Karpas-422 (cell line): ENCODE measurements around the gene NDE1. TPM values are rescaled to one million over a fixed set of nuclear protein-coding genes. Genes with fewer than 3 reads are reported as not detected.
"Not testable (repeated sequence)": the region's sequence is repeated elsewhere in the genome, so short reads cannot be mapped to it uniquely, and the experiment has no call there.

ENCODE experiments used
- DNase-seq: peaks from one replicate; pipeline ENCODE4 v3.0.0-alpha.2; 2015
- H2AFZ ChIP-seq: fragments of 200-600 bp; sonication (generic); 2 replicates; pipeline ENCODE4 v1.6.1; 2014; ENCODE audit warnings: antibody characterized with exemption, low read length, mixed read lengths
- H3K27ac ChIP-seq: fragments of 200-600 bp; sonication (generic); 2 replicates; pipeline ENCODE4 v1.5.1; 2014; ENCODE audit warnings: mild to moderate bottlenecking, low read length, moderate library complexity
- H3K27me3 ChIP-seq: fragments of 200-600 bp; sonication (generic); 2 replicates; pipeline ENCODE4 v1.6.1; 2014; ENCODE audit warnings: low read length, mixed read lengths
- H3K36me3 ChIP-seq: fragments of 200-600 bp; sonication (generic); 2 replicates; pipeline ENCODE4 v1.6.1; 2014; ENCODE audit warnings: low read length, mixed read lengths; ENCODE audit not compliant: insufficient read depth
- H3K4me1 ChIP-seq: fragments of 200-600 bp; sonication (generic); 2 replicates; pipeline ENCODE4 v1.6.1; 2014; ENCODE audit warnings: mild to moderate bottlenecking, low read length, mixed read lengths
- H3K4me2 ChIP-seq: fragments of 200-600 bp; sonication (generic); 2 replicates; pipeline ENCODE4 v1.6.1; 2014; ENCODE audit warnings: low read length, low read depth, mild to moderate bottlenecking; ENCODE audit not compliant: poor library complexity, severe bottlenecking
- H3K4me3 ChIP-seq: fragments of 200-600 bp; sonication (generic); 2 replicates; pipeline ENCODE4 v1.5.1; 2014; ENCODE audit warnings: mild to moderate bottlenecking, antibody characterized with exemption, low read length, mixed read lengths
- H3K79me2 ChIP-seq: fragments of 200-600 bp; sonication (generic); 2 replicates; pipeline ENCODE4 v1.6.1; 2014; ENCODE audit warnings: mild to moderate bottlenecking, low read length, mixed read lengths
- H3K9ac ChIP-seq: fragments of 200-600 bp; sonication (generic); 2 replicates; pipeline ENCODE4 v1.6.0; 2014; ENCODE audit warnings: low read length
- H3K9me2 ChIP-seq: fragments of 200-600 bp; sonication (generic), shearing (Covaris generic); replicated peaks from 2 replicates; pipeline ENCODE4 v1.6.0; 2014; ENCODE audit warnings: mild to moderate bottlenecking, low read length, moderate library complexity; ENCODE audit not compliant: insufficient read depth
- H3K9me3 ChIP-seq: fragments of 300-700, 200-600 bp; sonication (generic); 2 replicates; pipeline ENCODE4 v1.6.1; 2014; ENCODE audit warnings: low read length, mixed read lengths
- H4K20me1 ChIP-seq: fragments of 200-600 bp; sonication (generic); 2 replicates; pipeline ENCODE4 v1.6.1; 2014; ENCODE audit warnings: mild to moderate bottlenecking, antibody characterized with exemption, low read length, low read depth; ENCODE audit not compliant: insufficient read depth
- total RNA-seq: library from RNA; depleted of rRNA; stranded (reverse); fragments of >200 nt; shearing (Covaris generic); gene quantifications from 2 replicates; pipeline ENCODE4 v1.2.3, GENCODE V29; 2014; ENCODE audit warnings: low replicate concordance

The NDE1 gene
- total RNA-seq, 1 experiment from 2014 or later = 39.4 TPM

DNA sequence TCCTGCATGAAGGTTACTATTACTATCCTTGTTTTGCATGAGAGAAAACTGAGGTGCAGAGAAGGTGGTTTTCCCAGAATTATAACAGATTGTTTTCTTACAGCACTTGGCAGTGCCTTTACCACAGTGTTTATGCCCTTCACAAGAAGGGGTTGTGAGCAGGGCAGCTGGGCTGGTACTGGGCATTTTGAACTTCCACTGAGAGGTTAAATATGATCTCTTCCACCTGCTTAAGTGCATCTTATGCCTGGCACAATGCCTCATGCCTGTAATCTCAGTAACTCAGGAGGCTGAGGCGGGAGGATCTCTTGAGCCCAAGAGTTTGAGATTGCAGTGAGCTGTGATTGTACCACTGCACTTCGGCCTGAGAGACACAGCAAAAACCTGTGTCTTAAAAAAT, 36.2 kb downstream of the NDE1 start:
- H2AFZ ChIP-seq = no peak overlapping the region
- no peaks in the 10 kb centered on the region for H3K9me3 ChIP-seq
- no peaks in the 10 kb centered on the region; the same call in 1 of the 2 replicates for H4K20me1 ChIP-seq
- no peaks in the 10 kb centered on the region for H3K9me2 ChIP-seq
- DNase-seq = no peak
- no peak overlapping the region for H3K27ac ChIP-seq
- H3K9ac ChIP-seq = no peak overlapping the region
- H3K36me3 ChIP-seq = peaks cover 23% of the 10 kb centered on the region; the same call in 1 of the 2 replicates
- H3K4me1 ChIP-seq = no peaks in the 10 kb centered on the region
- peaks cover 15% of the 10 kb centered on the region for H3K79me2 ChIP-seq
- no peak overlapping the region for H3K4me3 ChIP-seq
- no peaks in the 10 kb centered on the region for H3K27me3 ChIP-seq
- no peak overlapping the region for H3K4me2 ChIP-seq

DNA sequence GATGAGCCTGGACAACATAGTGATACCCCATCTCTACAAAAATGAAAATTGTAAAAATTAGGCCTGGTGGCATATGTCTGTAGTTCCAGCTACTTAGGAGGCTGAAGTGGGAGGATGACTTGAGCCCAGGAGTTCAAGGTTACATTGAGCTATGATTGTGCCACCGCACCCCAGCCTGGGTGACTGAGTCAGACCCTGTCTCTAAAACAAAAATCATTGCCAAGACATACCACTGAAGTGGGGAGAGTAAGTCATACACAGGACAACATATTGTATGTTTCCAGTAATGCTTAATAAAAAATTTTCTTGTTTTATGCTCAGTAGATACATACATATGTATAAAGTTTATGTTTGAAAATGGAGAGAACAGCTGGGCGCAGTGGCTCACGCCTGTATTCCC, 39.2 kb downstream of the NDE1 start:
- Histone ChIP-seq H3K79me2 (no peaks in the 10 kb centered on the region), H3K4me3 (no peak overlapping the region), H2AFZ (no peak overlapping the region)

DNA sequence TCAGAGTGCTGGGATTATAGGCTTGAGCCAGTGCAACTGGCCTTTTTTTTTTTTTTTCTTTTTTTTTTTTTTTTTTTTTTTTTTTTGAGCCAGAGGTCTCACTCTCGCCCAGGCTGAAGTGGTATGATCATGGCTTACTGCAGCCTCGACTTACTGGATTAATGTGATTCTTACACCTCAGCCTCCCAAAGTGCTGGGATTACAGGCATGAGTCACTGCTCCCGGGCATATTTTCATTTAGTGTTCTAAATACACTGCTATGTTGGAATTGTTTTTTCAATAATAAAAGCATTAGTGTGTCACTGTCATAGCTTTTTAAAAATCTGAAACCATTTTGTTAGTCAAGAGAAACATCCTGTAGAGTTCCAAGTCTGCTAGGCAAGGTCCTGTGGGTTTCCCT, 40.3 kb downstream of the NDE1 start:
- Histone ChIP-seq H3K4me1 (no peaks in the 10 kb centered on the region), H3K27ac (no peak overlapping the region), H3K9ac (no peak overlapping the region), H3K4me2 (no peak overlapping the region), H2AFZ (no peak overlapping the region), H3K9me2 (no peaks in the 10 kb centered on the region), H3K4me3 (no peak overlapping the region), H3K36me3 (peaks cover 23% of the 10 kb centered on the region; the same call in 1 of the 2 replicates), H4K20me1 (no peaks in the 10 kb centered on the region; the same call in 1 of the 2 replicates), H3K9me3 (no peaks in the 10 kb centered on the region), H3K27me3 (no peaks in the 10 kb centered on the region), H3K79me2 (no peaks in the 10 kb centered on the region)
- no peak for DNase-seq

More for the DNA sequence above, 39.2 kb downstream of the NDE1 start:
- no peak overlapping the region for H3K9ac ChIP-seq
- no peak for DNase-seq
- no peak overlapping the region for H3K4me2 ChIP-seq
- H3K4me1 ChIP-seq = no peaks in the 10 kb centered on the region
- no peaks in the 10 kb centered on the region; the same call in 1 of the 2 replicates for H4K20me1 ChIP-seq
- H3K9me3 ChIP-seq = no peaks in the 10 kb centered on the region
- peaks cover 23% of the 10 kb centered on the region; the same call in 1 of the 2 replicates for H3K36me3 ChIP-seq
- H3K9me2 ChIP-seq = no peaks in the 10 kb centered on the region
- no peaks in the 10 kb centered on the region for H3K27me3 ChIP-seq
- H3K27ac ChIP-seq = no peak overlapping the region

DNA sequence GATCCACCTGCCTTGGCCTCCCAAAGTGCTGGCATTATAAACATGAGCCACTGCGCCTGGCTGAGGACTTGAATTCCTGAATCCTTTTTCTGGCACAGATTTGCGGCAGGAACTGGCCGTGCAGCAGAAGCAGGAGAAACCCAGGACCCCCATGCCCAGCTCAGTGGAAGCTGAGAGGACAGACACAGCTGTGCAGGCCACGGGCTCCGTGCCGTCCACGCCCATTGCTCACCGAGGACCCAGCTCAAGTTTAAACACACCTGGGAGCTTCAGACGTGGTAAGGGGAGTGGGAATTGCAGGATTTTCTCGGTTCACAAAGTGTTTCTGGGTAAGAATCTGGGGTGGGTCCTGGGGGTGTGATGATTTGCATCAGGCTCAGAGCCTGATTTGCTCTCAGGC, 41.0 kb downstream of the NDE1 start:
- no peak overlapping the region for H3K4me2 ChIP-seq
- H3K79me2 ChIP-seq = no peaks in the 10 kb centered on the region
- no peak overlapping the region for H3K27ac ChIP-seq
- H3K9me2 ChIP-seq = no peaks in the 10 kb centered on the region
- no peaks in the 10 kb centered on the region for H3K9me3 ChIP-seq
- H3K4me1 ChIP-seq = no peaks in the 10 kb centered on the region
- H3K36me3 ChIP-seq = peaks cover 28% of the 10 kb centered on the region; the same call in 1 of the 2 replicates
- H3K9ac ChIP-seq = no peak overlapping the region
- no peak overlapping the region for H2AFZ ChIP-seq
- H3K4me3 ChIP-seq = no peak overlapping the region
- no peaks in the 10 kb centered on the region for H3K27me3 ChIP-seq
- H4K20me1 ChIP-seq = no peaks in the 10 kb centered on the region
- DNase-seq = no peak

DNA sequence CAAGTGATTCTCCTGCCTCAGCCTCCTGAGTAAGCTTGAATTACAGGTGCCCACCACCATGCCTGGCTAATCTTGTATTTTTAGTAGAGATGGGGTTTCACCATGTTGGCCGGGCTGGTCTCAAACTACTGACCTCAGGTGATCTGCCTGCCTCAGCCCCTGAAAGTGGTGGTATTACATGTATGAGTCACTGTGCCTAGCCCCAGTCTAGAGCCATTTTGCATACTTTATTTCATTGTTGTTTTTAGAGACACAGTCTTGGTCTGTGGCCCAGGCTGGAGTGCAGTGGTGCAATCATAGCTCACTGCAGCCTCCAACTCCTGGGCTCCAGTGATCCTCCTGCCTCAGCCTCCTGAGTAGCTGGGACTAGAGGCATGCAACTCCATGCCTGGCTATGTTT, 42.5 kb downstream of the NDE1 start:
- not testable (repeated sequence) for DNase-seq, H3K4me1 ChIP-seq, H3K79me2 ChIP-seq

DNA sequence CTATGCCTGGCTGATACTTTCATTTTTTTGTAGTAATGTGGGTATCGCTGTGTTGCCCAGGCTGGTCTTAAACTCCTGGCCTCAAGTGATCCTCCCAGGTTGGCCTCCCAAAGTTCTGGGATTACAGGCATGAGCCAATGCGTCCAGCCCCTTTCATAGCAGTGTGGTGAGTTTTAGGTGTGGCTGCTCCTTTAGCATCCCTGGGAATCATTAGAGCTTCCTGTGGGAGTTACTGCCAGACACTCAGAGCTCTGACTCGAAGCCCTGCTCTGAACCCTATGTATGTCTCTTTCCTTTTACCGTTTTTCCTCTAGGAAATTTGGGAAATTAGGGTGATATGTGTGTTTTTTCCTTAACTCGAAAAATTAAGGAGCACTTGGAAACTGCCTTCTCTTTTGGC, 44.5 kb downstream of the NDE1 start:
- no peak for DNase-seq
- Histone ChIP-seq H3K4me1 (no peaks in the 10 kb centered on the region), H4K20me1 (no peaks in the 10 kb centered on the region), H2AFZ (no peak overlapping the region), H3K27ac (no peak overlapping the region), H3K27me3 (no peaks in the 10 kb centered on the region), H3K9ac (no peak overlapping the region), H3K4me3 (no peak overlapping the region), H3K36me3 (peaks cover 24% of the 10 kb centered on the region; the same call in 1 of the 2 replicates), H3K9me3 (no peaks in the 10 kb centered on the region), H3K4me2 (no peak overlapping the region), H3K9me2 (no peaks in the 10 kb centered on the region), H3K79me2 (no peaks in the 10 kb centered on the region)

More for the DNA sequence above, 42.5 kb downstream of the NDE1 start:
- peaks cover 34% of the 10 kb centered on the region; the same call in 1 of the 2 replicates for H3K36me3 ChIP-seq
- not testable (repeated sequence) for H3K4me2 ChIP-seq, H3K4me3 ChIP-seq, H3K9me3 ChIP-seq, H3K9me2 ChIP-seq, H4K20me1 ChIP-seq, H3K27ac ChIP-seq, H3K27me3 ChIP-seq, H2AFZ ChIP-seq, H3K9ac ChIP-seq

DNA sequence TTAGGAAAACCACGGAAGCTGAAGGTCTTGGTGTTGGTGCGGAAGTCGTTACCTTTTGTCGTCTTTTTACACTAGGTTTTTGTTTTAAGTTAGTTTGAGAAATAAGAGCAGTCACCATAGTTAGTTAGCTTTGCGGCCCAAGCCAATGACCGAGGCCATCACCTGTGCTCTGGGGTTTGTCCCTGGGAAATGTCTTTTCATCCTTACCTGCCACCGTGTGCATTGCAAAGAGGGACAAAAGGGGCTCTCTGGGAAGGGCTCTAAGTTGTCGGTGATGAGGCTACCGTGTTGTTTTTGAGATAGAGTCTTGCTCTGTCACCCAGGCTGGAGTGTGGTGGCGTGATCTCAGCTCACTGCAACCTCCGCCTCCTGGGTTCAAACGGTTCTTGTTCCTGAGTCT, 49.8 kb downstream of the NDE1 start:
- H3K9me2 ChIP-seq = no peaks in the 10 kb centered on the region
- H3K9me3 ChIP-seq = no peaks in the 10 kb centered on the region
- H3K27me3 ChIP-seq = no peaks in the 10 kb centered on the region
- H3K4me2 ChIP-seq = no peak overlapping the region
- no peak overlapping the region for H3K27ac ChIP-seq
- H3K79me2 ChIP-seq = no peaks in the 10 kb centered on the region
- no peak for DNase-seq
- H3K4me1 ChIP-seq = no peaks in the 10 kb centered on the region
- no peak overlapping the region for H3K9ac ChIP-seq
- H2AFZ ChIP-seq = no peak overlapping the region
- no peak overlapping the region for H3K4me3 ChIP-seq
- peaks cover 28% of the 10 kb centered on the region; the same call in 1 of the 2 replicates for H3K36me3 ChIP-seq
- H4K20me1 ChIP-seq = no peaks in the 10 kb centered on the region

DNA sequence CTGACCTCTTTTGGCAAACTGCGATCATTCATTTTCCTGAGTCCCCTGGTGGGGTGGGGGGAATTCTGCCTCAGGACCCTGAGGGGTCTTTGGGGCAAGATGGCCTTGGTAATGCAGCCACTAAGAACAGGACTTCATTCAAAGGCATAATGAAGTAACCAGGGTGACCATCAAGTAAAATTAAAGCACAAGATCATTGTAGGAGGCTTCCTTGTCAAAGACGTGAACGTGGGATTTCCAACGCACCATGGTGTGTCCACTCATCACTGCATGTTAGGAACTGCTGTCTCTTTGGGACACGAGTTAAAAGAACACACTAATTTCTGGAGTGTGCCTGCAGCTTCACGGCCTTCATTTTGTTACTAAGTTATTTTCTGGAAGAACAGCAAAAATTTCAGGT, 51.3 kb downstream of the NDE1 start:
- no peaks in the 10 kb centered on the region for H4K20me1 ChIP-seq
- H2AFZ ChIP-seq = no peak overlapping the region
- H3K27me3 ChIP-seq = no peaks in the 10 kb centered on the region
- no peak overlapping the region for H3K4me3 ChIP-seq
- no peaks in the 10 kb centered on the region for H3K4me1 ChIP-seq
- no peak for DNase-seq
- no peaks in the 10 kb centered on the region for H3K9me2 ChIP-seq
- H3K27ac ChIP-seq = no peak overlapping the region
- peaks cover 22% of the 10 kb centered on the region; the same call in 1 of the 2 replicates for H3K36me3 ChIP-seq
- no peak overlapping the region for H3K4me2 ChIP-seq
- no peak overlapping the region for H3K9ac ChIP-seq
- H3K9me3 ChIP-seq = no peaks in the 10 kb centered on the region
- no peaks in the 10 kb centered on the region for H3K79me2 ChIP-seq
